K562 (cell line): Measurements from ENCODE around the gene BBC3. TPM values are rescaled to one million over a fixed set of nuclear protein-coding genes. Genes with fewer than 3 reads are reported as not detected.

Source experiments
- ATAC-seq: fragments of 200-7000 bp; cut with Tn5 transposase; 3 replicates; pipeline ENCODE4 v1.9.1; 2020; ENCODE audit warnings: moderate library complexity
- BruUV-seq: library from RNA; stranded (reverse); fragments of 400-500 nt; replicated peaks from 2 replicates; lab custom pipeline; 2021; lab: Mats Ljungman, UMichigan
- CTCF ChIA-PET: fragments of 300-600 bp; formaldehyde crosslinking; extraction: SDS; loops from one replicate; lab custom pipeline; 2021; ENCODE audit warnings: low intra/inter-chr PET ratio; lab: Yijun Ruan, JAX
- POLR2A ChIA-PET: fragments of 300-600, 350-650 bp; sonication (Branson Sonifier 250); formaldehyde crosslinking; extraction: SDS; loops from one replicate; lab custom pipeline; 2021; ENCODE audit warnings: antibody characterized with exemption, inconsistent platforms; lab: Yijun Ruan, JAX
- DNase-seq, 4 experiments: peaks; one replicate each; pipeline versions ENCODE4 v3.0.0 to v3.0.0-alpha.2; 2011 to 2018; ENCODE audit warnings: low spot score in 3 of 4, mixed read lengths in 3 of 4; ENCODE audit errors: extremely low read depth in 1 of 4
- FAIRE-seq: peaks from 2 replicates; lab custom pipeline; 2011; peaks lifted over from hg19 to GRCh38; lab: Jason Lieb, UNC
- H2AFZ ChIP-seq: 2 replicates; pipeline ENCODE4 v1.6.0; 2011; ENCODE audit warnings: low read depth, low read length, control low read depth, inconsistent platforms
- H3K27ac ChIP-seq: fragments of 200-600 bp; 3 replicates; pipeline ENCODE4 v1.8.0; 2011; ENCODE audit warnings: low read depth, mild to moderate bottlenecking, control low read depth, inconsistent platforms, low read length, moderate library complexity, mixed read lengths; ENCODE audit errors: extremely low read depth
- H3K27me3 ChIP-seq, 2 experiments: fragments of 300-600 bp in 1 of 2; 2 replicates in 1 of 2; 3 replicates in 1 of 2; pipeline versions ENCODE4 v1.6.0 to v1.8.0; 2011; ENCODE audit warnings: inconsistent platforms in 2 of 2, low read length in 2 of 2, mild to moderate bottlenecking in 1 of 2, mixed read lengths in 1 of 2, moderate library complexity in 1 of 2; ENCODE audit not compliant: control insufficient read depth in 2 of 2, insufficient read depth in 2 of 2
- H3K36me3 ChIP-seq: fragments of 300-600 bp; 3 replicates; pipeline ENCODE4 v1.8.0; 2011; ENCODE audit warnings: mild to moderate bottlenecking, low read length, inconsistent platforms; ENCODE audit not compliant: control insufficient read depth, insufficient read depth
- H3K4me1 ChIP-seq, 2 experiments: fragments of 200-600 bp in 1 of 2; replicated peaks in 1 of 2; 2 replicates in 1 of 2; 3 replicates in 1 of 2; pipeline versions ENCODE4 v1.5.1 to v1.8.0; 2011; ENCODE audit warnings: inconsistent platforms in 2 of 2, low read length in 2 of 2, mild to moderate bottlenecking in 1 of 2, mixed read lengths in 1 of 2, moderate library complexity in 1 of 2; ENCODE audit not compliant: control insufficient read depth in 2 of 2, insufficient read depth in 2 of 2
- H3K4me2 ChIP-seq: 2 replicates; pipeline ENCODE4 v1.6.1; 2011; ENCODE audit warnings: low read length, control low read depth, inconsistent platforms, mixed read lengths; ENCODE audit not compliant: insufficient read depth
- H3K4me3 ChIP-seq: fragments of 200-600 bp; sonication (generic), shearing (Covaris generic); 2 replicates; pipeline ENCODE4 v1.5.1; 2016; ENCODE audit warnings: control low read depth, inconsistent platforms
- H3K79me2 ChIP-seq: fragments of 200-600 bp; 3 replicates; pipeline ENCODE4 v1.8.0; 2011; ENCODE audit warnings: low read length, inconsistent platforms; ENCODE audit not compliant: control insufficient read depth, insufficient read depth
- H3K9ac ChIP-seq, 2 experiments: 2 replicates each; pipeline versions ENCODE4 v1.6.0 to v1.6.1; 2011; ENCODE audit warnings: low read depth in 2 of 2, low read length in 2 of 2, control low read depth in 1 of 2, inconsistent platforms in 1 of 2, mild to moderate bottlenecking in 1 of 2, mixed read lengths in 1 of 2; ENCODE audit not compliant: insufficient read depth in 1 of 2
- H3K9me1 ChIP-seq: one replicate; pipeline ENCODE4 v1.6.0; 2011; ENCODE audit warnings: inconsistent platforms, mild to moderate bottlenecking, low read length, moderate library complexity; ENCODE audit not compliant: control insufficient read depth, insufficient read depth
- H3K9me3 ChIP-seq: replicated peaks from 2 replicates; pipeline ENCODE4 v1.5.1; 2011; ENCODE audit warnings: low read depth, low read length, inconsistent platforms; ENCODE audit not compliant: control insufficient read depth, insufficient read depth
- H4K20me1 ChIP-seq: replicated peaks from 2 replicates; pipeline ENCODE4 v1.6.1; 2011; ENCODE audit warnings: low read length, inconsistent platforms, mixed read lengths; ENCODE audit not compliant: control insufficient read depth, insufficient read depth
- CBFA2T2 ChIP-seq: fragments of 450-650 bp; conservative IDR thresholded peaks from 2 replicates; pipeline ENCODE4 v1.6.1; 2017; ENCODE audit warnings: mild to moderate bottlenecking
- CBX2 ChIP-seq: fragments of 200-600 bp; sonication (generic); IDR thresholded peaks from one replicate; pipeline ENCODE4 v1.6.1; 2012; ENCODE audit warnings: mild to moderate bottlenecking, low read length, inconsistent platforms; ENCODE audit not compliant: insufficient read depth, poor library complexity, severe bottlenecking
- ERF ChIP-seq: fragments of 450-650 bp; formaldehyde crosslinking; IDR thresholded peaks from 2 replicates; pipeline ENCODE4 v1.4.0; 2020; ENCODE audit warnings: mild to moderate bottlenecking, mixed read lengths
- HDAC2 ChIP-seq: fragments of 450-650 bp; IDR thresholded peaks from 2 replicates; pipeline ENCODE4 v1.6.1; 2016; ENCODE audit warnings: mild to moderate bottlenecking
- HDGF ChIP-seq: fragments of 450-650 bp; IDR thresholded peaks from 2 replicates; pipeline ENCODE4 v1.6.1; 2016
- KDM1A ChIP-seq, 2 experiments: fragments of 450-650 bp; IDR thresholded peaks; 2 replicates each; pipeline ENCODE4 v1.6.1; 2016; ENCODE audit warnings: mild to moderate bottlenecking in 2 of 2
- MCM3 ChIP-seq: fragments of 450-650 bp; IDR thresholded peaks from 2 replicates; pipeline ENCODE4 v1.6.1; 2016
- PTBP1 ChIP-seq: fragments of 200-400 bp; formaldehyde crosslinking; IDR thresholded peaks from 2 replicates; pipeline ENCODE4 v1.6.1; 2017; ENCODE audit warnings: low read depth, low read length
- SMC3 ChIP-seq: conservative IDR thresholded peaks from 2 replicates; pipeline ENCODE4 v1.6.1; 2011; ENCODE audit warnings: low read depth, low read length, improper control_type of control experiment; ENCODE audit not compliant: insufficient read depth
- STAG1 ChIP-seq: sonication (generic); formaldehyde crosslinking; IDR thresholded peaks from 2 replicates; pipeline ENCODE4 v1.5.0; 2020; ENCODE audit warnings: missing genetic modification reagents, borderline replicate concordance
- ZNF274 ChIP-seq: IDR thresholded peaks from 2 replicates; pipeline ENCODE4 v1.6.1; 2011; ENCODE audit warnings: low read depth, mild to moderate bottlenecking, low read length, moderate library complexity, borderline replicate concordance
- ZNF589 ChIP-seq: fragments of 200-800 bp; sonication (Bioruptor generic); IDR thresholded peaks from 2 replicates; pipeline ENCODE4 v1.6.1; 2016; ENCODE audit warnings: low read depth, missing genetic modification characterization, missing compliant biosample characterization
- WGBS: fragments of 100-300 bp; shearing (Covaris generic); methylation state at CpG from one replicate; pipeline ENCODE4 v1.1.6; 2016; ENCODE audit warnings: low coverage, mixed read lengths; ENCODE audit not compliant: insufficient coverage; ENCODE audit errors: missing lambda C conversion rate; 5-methylcytosine and 5-hydroxymethylcytosine counted together
- in situ Hi-C: fragments of 300-500 bp; cut with MboI; formaldehyde crosslinking; loops from 4 replicates; pipeline ENCODE4 v1.15.0; 2018; ENCODE audit warnings: inconsistent platforms, mixed read lengths
- intact Hi-C: fragments of 100-400 bp; cut with micrococcal nuclease; formaldehyde crosslinking; loops from 2 replicates; pipeline ENCODE4 v1.14.2; 2022
- polyA plus RNA-seq, 8 experiments: library from polyadenylated mRNA; depleted of rRNA in 4 of 8; stranded (reverse) in 5 of 8; unstranded in 3 of 8; fragments of >200 nt; fragmentation: Nextera tagmentation in 2 of 8; fragmentation: Illumina TruSeq in 1 of 8; extraction: Ambion mirVana in 2 of 8; extraction: Trizol in 1 of 8; gene quantifications; 2 replicates each; pipeline versions ENCODE4 v1.2.1 to v1.2.3, GENCODE V29; 2011 to 2014; ENCODE audit warnings: inconsistent platforms in 1 of 8, missing spikeins in 1 of 8
- total RNA-seq, 7 experiments: library from RNA; depleted of rRNA in 6 of 7; stranded (reverse); fragments of >200 nt in 6 of 7; fragmentation: Illumina TruSeq in 2 of 7; extraction: Trizol in 2 of 7; gene quantifications; 2 replicates each; pipeline versions ENCODE4 v1.2.1 to v1.2.3, GENCODE V29; 2011 to 2021; ENCODE audit warnings: low replicate concordance in 1 of 7
- TF ChIP-seq, protein P1 (sequence below): sonication (generic); formaldehyde crosslinking; IDR thresholded peaks from 2 replicates; pipeline ENCODE4 v1.8.1; 2022; ENCODE audit warnings: missing genetic modification reagents
- TF ChIP-seq, protein P2 (sequence below): fragments of 450-650 bp; IDR thresholded peaks from 2 replicates; pipeline ENCODE4 v1.7.0; 2016; ENCODE audit warnings: borderline replicate concordance
- TF ChIP-seq, protein P3 (sequence below): sonication (generic); formaldehyde crosslinking; IDR thresholded peaks from 2 replicates; pipeline ENCODE4 v1.9.0; 2022; ENCODE audit warnings: mild to moderate bottlenecking, missing genetic modification reagents
- TF ChIP-seq, protein P4 (sequence below): sonication (generic); formaldehyde crosslinking; IDR thresholded peaks from 2 replicates; pipeline ENCODE4 v1.8.0; 2022; ENCODE audit warnings: mild to moderate bottlenecking, missing genetic modification reagents, borderline replicate concordance

BBC3 gene
- total and polyA plus RNA-seq, 9 of the 15 experiments (the other 6 are each of a cell fraction or from before 2014, with no cell fraction given) = 0.15 to 30.7 (median 4.8) TPM

DNA sequence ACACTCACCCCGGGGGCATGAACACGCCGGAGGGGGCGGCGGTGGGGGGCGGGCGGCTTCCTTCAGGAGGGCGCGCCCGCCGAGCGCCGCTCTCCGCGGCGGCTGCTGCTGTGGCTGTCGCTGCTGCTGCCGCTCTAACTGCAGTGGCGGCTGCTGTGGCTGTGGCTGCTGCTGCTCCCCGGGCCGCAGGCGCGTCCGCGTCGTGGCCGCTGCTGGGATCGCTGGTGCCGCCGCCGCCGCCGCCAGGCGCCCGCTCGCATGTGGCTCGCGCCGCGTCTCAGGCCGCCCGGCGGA, at the start of gene BBC3 (continued):
- no peak for TF ChIP-seq ZNF274
- peak; percentile 11; the same call in 1 of the 2 replicates for TF ChIP-seq ZNF589 (CRISPR knock-in tag)
- TF ChIP-seq CBFA2T2 = no peak

DNA sequence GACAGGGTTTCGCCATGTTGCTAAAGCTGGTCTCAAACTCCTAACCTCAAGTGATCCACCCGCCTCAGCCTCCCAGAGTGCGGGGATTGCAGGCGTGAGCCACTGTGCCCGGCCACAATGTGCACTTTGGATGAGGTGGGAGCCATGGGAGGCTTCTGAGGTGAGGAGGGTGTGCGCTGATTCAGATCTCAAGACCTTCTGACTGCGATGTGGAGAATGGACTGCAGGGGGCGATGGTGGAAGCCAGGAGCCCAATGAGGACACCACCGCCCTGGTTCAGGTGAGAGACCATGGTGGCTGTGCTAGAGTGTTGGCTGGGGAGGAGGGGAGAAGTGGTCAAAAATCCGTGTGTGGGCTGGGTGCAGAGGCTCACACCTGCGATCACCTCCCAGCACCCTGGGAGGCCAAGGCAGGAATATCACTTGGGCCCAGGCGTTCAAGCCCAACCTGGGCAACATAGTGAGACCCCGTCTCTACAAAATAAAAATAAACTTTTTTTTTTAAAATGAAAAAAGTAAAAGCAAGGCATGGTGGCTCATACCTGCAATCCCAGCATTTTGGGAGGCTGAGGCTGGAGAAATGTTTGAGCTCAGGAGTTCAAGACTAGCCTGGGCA, 49.3 kb upstream of the BBC3 start:
- in situ Hi-C loops = no loop called here
- 0 out of 2 replicates have a peak, but pooled peaks cover 4% of the 10 kb centered on the region for H4K20me1 ChIP-seq
- no TSS peak for BruUV-seq
- 0 out of 2 replicates have a peak, but pooled peaks have one; percentile 35 for TF ChIP-seq HDAC2
- TF ChIP-seq, protein P1, sequence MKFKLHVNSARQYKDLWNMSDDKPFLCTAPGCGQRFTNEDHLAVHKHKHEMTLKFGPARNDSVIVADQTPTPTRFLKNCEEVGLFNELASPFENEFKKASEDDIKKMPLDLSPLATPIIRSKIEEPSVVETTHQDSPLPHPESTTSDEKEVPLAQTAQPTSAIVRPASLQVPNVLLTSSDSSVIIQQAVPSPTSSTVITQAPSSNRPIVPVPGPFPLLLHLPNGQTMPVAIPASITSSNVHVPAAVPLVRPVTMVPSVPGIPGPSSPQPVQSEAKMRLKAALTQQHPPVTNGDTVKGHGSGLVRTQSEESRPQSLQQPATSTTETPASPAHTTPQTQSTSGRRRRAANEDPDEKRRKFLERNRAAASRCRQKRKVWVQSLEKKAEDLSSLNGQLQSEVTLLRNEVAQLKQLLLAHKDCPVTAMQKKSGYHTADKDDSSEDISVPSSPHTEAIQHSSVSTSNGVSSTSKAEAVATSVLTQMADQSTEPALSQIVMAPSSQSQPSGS (CRISPR knock-in tag) = no peak
- TF ChIP-seq, protein P2, sequence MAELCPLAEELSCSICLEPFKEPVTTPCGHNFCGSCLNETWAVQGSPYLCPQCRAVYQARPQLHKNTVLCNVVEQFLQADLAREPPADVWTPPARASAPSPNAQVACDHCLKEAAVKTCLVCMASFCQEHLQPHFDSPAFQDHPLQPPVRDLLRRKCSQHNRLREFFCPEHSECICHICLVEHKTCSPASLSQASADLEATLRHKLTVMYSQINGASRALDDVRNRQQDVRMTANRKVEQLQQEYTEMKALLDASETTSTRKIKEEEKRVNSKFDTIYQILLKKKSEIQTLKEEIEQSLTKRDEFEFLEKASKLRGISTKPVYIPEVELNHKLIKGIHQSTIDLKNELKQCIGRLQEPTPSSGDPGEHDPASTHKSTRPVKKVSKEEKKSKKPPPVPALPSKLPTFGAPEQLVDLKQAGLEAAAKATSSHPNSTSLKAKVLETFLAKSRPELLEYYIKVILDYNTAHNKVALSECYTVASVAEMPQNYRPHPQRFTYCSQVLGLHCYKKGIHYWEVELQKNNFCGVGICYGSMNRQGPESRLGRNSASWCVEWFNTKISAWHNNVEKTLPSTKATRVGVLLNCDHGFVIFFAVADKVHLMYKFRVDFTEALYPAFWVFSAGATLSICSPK = no peak
- TF ChIP-seq, protein P3, sequence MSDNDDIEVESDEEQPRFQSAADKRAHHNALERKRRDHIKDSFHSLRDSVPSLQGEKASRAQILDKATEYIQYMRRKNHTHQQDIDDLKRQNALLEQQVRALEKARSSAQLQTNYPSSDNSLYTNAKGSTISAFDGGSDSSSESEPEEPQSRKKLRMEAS (CRISPR knock-in tag) = no peak
- TF ChIP-seq, protein P4, sequence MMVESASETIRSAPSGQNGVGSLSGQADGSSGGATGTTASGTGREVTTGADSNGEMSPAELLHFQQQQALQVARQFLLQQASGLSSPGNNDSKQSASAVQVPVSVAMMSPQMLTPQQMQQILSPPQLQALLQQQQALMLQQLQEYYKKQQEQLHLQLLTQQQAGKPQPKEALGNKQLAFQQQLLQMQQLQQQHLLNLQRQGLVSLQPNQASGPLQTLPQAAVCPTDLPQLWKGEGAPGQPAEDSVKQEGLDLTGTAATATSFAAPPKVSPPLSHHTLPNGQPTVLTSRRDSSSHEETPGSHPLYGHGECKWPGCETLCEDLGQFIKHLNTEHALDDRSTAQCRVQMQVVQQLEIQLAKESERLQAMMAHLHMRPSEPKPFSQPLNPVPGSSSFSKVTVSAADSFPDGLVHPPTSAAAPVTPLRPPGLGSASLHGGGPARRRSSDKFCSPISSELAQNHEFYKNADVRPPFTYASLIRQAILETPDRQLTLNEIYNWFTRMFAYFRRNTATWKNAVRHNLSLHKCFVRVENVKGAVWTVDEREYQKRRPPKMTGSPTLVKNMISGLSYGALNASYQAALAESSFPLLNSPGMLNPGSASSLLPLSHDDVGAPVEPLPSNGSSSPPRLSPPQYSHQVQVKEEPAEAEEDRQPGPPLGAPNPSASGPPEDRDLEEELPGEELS = no peak
- TF ChIP-seq HDGF = peak; percentile 50; the same call in 1 of the 2 replicates
- TF ChIP-seq KDM1A (IDR thresholded peaks at IDR 0.05) = peak; percentile 30 to 56; a peak in 2 of 4 replicates
- TF ChIP-seq CBX2 = no peak
- TF ChIP-seq SMC3 = peak; percentile 52
- no peak for TF ChIP-seq MCM3
- TF ChIP-seq ERF (CRISPR knock-in tag) = no peak
- no peak; the same call in 1 of the 2 replicates for TF ChIP-seq STAG1 (CRISPR knock-in tag)
- peak; percentile 76; the same call in 1 of the 2 replicates for TF ChIP-seq PTBP1

More for the DNA sequence above, 49.3 kb upstream of the BBC3 start:
- 69% methylated on average over 12 of the region's 13 CpGs for WGBS
- FAIRE-seq (peak; percentile 23), DNase-seq (peak; percentile 49 to 79 (median 68)), ATAC-seq (peak; percentile 69)
- POLR2A ChIA-PET = interaction anchor here (1.0 kb wide), 1 partner anchor 130 kb away, joined by 4 read pairs; no protein-coding TSS in a partner anchor
- Histone ChIP-seq H3K4me3 (no peak overlapping the region), H3K36me3 (peaks cover 12% of the 10 kb centered on the region; the same call in 1 of the 3 replicates), H2AFZ (no peak overlapping the region), H3K27ac (no peak overlapping the region), H3K4me2 (no peak overlapping the region), H3K79me2 (peaks cover 15% of the 10 kb centered on the region), H3K4me1 (peaks cover 25 to 31% of the 10 kb centered on the region in 2 experiments), H3K9me1 (no peaks in the 10 kb centered on the region), H3K9me3 (no peaks in the 10 kb centered on the region), H3K27me3 (no peaks in the 10 kb centered on the region), H3K9ac (no peak overlapping the region; a peak in 1 of 4 replicates)
- CTCF ChIA-PET = no interaction called here
- intact Hi-C loops = loop anchor here (5.0 kb wide), 1 partner anchor 147 kb away; no protein-coding TSS in a partner anchor
